ENCODE measurements around the gene RFPL1.

Gene RFPL1

GRCh38 chr22:29481265-29482000, 43.0 kb downstream of the RFPL1 start:
- no peak overlapping the region for H3K4me3 ChIP-seq (ENCODE audit: low read depth, low read length)
- no peaks in the 10 kb centered on the region for H3K27me3 ChIP-seq (ENCODE audit: insufficient read depth, low read depth, severe bottlenecking)
- TF ChIP-seq CTCF (IDR thresholded peaks at IDR 0.05; ENCODE audit: low read depth, low read length), result no peak
- no peaks in the 10 kb centered on the region for H3K36me3 ChIP-seq
- no peak overlapping the region for H3K27ac ChIP-seq
- no peaks in the 10 kb centered on the region for H3K9me3 ChIP-seq (ENCODE audit: severe bottlenecking)
- no peak for DNase-seq

GRCh38 chr22:29482253-29482652, 43.9 kb downstream of the RFPL1 start:
- no peak overlapping the region for H3K4me3 ChIP-seq (ENCODE audit: low read depth, low read length)
- H3K36me3 ChIP-seq, result no peaks in the 10 kb centered on the region
- no peak for DNase-seq
- H3K9me3 ChIP-seq (ENCODE audit: severe bottlenecking), result no peaks in the 10 kb centered on the region
- TF ChIP-seq CTCF (IDR thresholded peaks at IDR 0.05; ENCODE audit: low read depth, low read length), result no peak
- H3K27me3 ChIP-seq (ENCODE audit: insufficient read depth, low read depth, severe bottlenecking), result no peaks in the 10 kb centered on the region
- H3K27ac ChIP-seq, result no peak overlapping the region

GRCh38 chr22:29482726-29483125, 44.3 kb downstream of the RFPL1 start:
- no peak for DNase-seq
- H3K27me3 ChIP-seq (ENCODE audit: insufficient read depth, low read depth, severe bottlenecking), result no peaks in the 10 kb centered on the region

GRCh38 chr22:29483254-29483653, 44.9 kb downstream of the RFPL1 start:
- no peak for DNase-seq
- Histone ChIP-seq H3K27me3 (ENCODE audit: insufficient read depth, low read depth, severe bottlenecking) (no peaks in the 10 kb centered on the region), H3K27ac (no peak overlapping the region), H3K4me3 (ENCODE audit: low read depth, low read length) (no peak overlapping the region), H3K9me3 (ENCODE audit: severe bottlenecking) (no peaks in the 10 kb centered on the region), H3K36me3 (no peaks in the 10 kb centered on the region)
- no peak for TF ChIP-seq CTCF (IDR thresholded peaks at IDR 0.05; ENCODE audit: low read depth, low read length)

More at GRCh38 chr22:29482726-29483125, 44.3 kb downstream of the RFPL1 start:
- TF ChIP-seq CTCF (IDR thresholded peaks at IDR 0.05; ENCODE audit: low read depth, low read length), result no peak
- no peak overlapping the region for H3K4me3 ChIP-seq (ENCODE audit: low read depth, low read length)
- H3K36me3 ChIP-seq, result no peaks in the 10 kb centered on the region
- no peak overlapping the region for H3K27ac ChIP-seq
- H3K9me3 ChIP-seq (ENCODE audit: severe bottlenecking), result no peaks in the 10 kb centered on the region

DNA sequence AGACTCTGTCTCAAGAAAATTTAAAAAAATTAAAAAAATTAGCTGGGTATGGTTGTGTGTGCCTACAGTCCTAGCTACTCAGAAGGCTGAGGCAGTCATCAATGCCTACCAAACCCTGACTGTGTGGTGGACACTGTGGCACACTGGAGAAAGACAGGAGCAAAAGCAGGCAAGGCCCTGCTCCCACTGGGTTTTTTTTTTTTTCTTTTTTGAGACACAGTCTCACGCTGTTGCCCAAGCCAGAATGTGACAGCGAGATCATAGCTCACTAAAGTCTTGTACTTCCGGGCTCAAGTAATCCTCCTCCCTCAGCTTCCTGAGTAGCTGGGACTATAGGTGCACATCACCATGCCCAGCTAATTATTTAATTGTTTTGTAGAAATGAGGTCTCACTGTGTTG, 46.3 kb downstream of the RFPL1 start:
- H3K27me3 ChIP-seq (ENCODE audit: insufficient read depth, low read depth, severe bottlenecking), result no peaks in the 10 kb centered on the region
- H3K4me3 ChIP-seq (ENCODE audit: low read depth, low read length), result no peak overlapping the region
- no peaks in the 10 kb centered on the region for H3K9me3 ChIP-seq (ENCODE audit: severe bottlenecking)
- H3K36me3 ChIP-seq, result no peaks in the 10 kb centered on the region
- no peak for DNase-seq
- H3K27ac ChIP-seq, result no peak overlapping the region
- no peak for TF ChIP-seq CTCF (IDR thresholded peaks at IDR 0.05; ENCODE audit: low read depth, low read length)

- no peak overlapping the region for H3K4me3 ChIP-seq (ENCODE audit: low read depth, low read length)
- H3K36me3 ChIP-seq, result no peaks in the 10 kb centered on the region
These were observed 47.1 kb downstream of the RFPL1 start for GRCh38 chr22:29485448-29485847.

More at GRCh38 chr22:29485448-29485847, 47.1 kb downstream of the RFPL1 start:
- DNase-seq, result no peak
- TF ChIP-seq CTCF (IDR thresholded peaks at IDR 0.05; ENCODE audit: low read depth, low read length), result no peak
- Histone ChIP-seq H3K9me3 (ENCODE audit: severe bottlenecking) (no peaks in the 10 kb centered on the region), H3K27ac (no peak overlapping the region), H3K27me3 (ENCODE audit: insufficient read depth, low read depth, severe bottlenecking) (no peaks in the 10 kb centered on the region)

Measured in WERI-Rb-1 (cell line).